HEK293 (cell line): ENCODE results near the gene PRKCE.
A peak's percentile ranks its signal among the peaks of the same experiment; 100 is the strongest.

Source experiments
- CTCF ChIA-PET: fragments of 350-600 bp; formaldehyde crosslinking; extraction: SDS; loops from one replicate; lab custom pipeline; 2021; ENCODE audit warnings: antibody characterized with exemption; lab: Yijun Ruan, JAX
- POLR2A ChIA-PET: fragments of 300-600 bp; formaldehyde crosslinking; extraction: SDS; loops from one replicate; lab custom pipeline; 2020; ENCODE audit warnings: antibody characterized with exemption, inconsistent platforms; lab: Yijun Ruan, JAX
- H3K27ac ChIP-seq: fragments of 200-500 bp; sonication (Bioruptor generic); 2 replicates; pipeline ENCODE4 v1.5.1; 2014; ENCODE audit warnings: low read depth, low read length, control low read depth, inconsistent platforms; ENCODE audit errors: extremely low read depth
- H3K36me3 ChIP-seq, 2 experiments: fragments of 200-500 bp in 1 of 2; sonication (Bioruptor generic) in 1 of 2; 1 replicate in 1 of 2; 2 replicates in 1 of 2; pipeline ENCODE4 v1.5.1; 2014 to 2017; ENCODE audit warnings: inconsistent platforms in 2 of 2, low read length in 2 of 2; ENCODE audit not compliant: control insufficient read depth in 2 of 2, insufficient read depth in 1 of 2
- H3K4me1 ChIP-seq: fragments of 200-500 bp; sonication (Bioruptor generic); 2 replicates; pipeline ENCODE4 v1.5.1; 2014; ENCODE audit warnings: mild to moderate bottlenecking, low read length, inconsistent platforms; ENCODE audit not compliant: control insufficient read depth, insufficient read depth
- H3K4me3 ChIP-seq: 2 replicates; pipeline ENCODE4 v1.5.1; 2011; ENCODE audit warnings: low read depth, mild to moderate bottlenecking, control low read depth, low read length, moderate library complexity
- H3K9me3 ChIP-seq: fragments of 200-500 bp; sonication (Bioruptor generic); 2 replicates; pipeline ENCODE4 v1.5.1; 2014; ENCODE audit warnings: low read depth, low read length, inconsistent platforms; ENCODE audit not compliant: control insufficient read depth, insufficient read depth
- GLIS1 ChIP-seq: fragments of 450-650 bp; formaldehyde crosslinking; IDR thresholded peaks from 2 replicates; pipeline ENCODE4 v1.5.1; 2016; ENCODE audit warnings: missing biosample characterization, missing genetic modification characterization
- KLF8 ChIP-seq: fragments of 450-650 bp; formaldehyde crosslinking; IDR thresholded peaks from 2 replicates; pipeline ENCODE4 v1.5.1; 2016; ENCODE audit warnings: missing biosample characterization, missing genetic modification characterization
- MYNN ChIP-seq: fragments of 450-650 bp; formaldehyde crosslinking; IDR thresholded peaks from 2 replicates; pipeline ENCODE4 v1.5.1; 2016; ENCODE audit warnings: missing biosample characterization, missing genetic modification characterization, borderline replicate concordance
- SALL2 ChIP-seq: fragments of 450-650 bp; formaldehyde crosslinking; IDR thresholded peaks from 2 replicates; pipeline ENCODE4 v1.5.0; 2017; ENCODE audit warnings: missing biosample characterization, mild to moderate bottlenecking, missing genetic modification characterization, borderline replicate concordance
- SCRT2 ChIP-seq: fragments of 450-650 bp; formaldehyde crosslinking; IDR thresholded peaks from 2 replicates; pipeline ENCODE4 v1.5.1; 2016; ENCODE audit warnings: missing biosample characterization, missing genetic modification characterization
- WT1 ChIP-seq: fragments of 450-650 bp; formaldehyde crosslinking; IDR thresholded peaks from 2 replicates; pipeline ENCODE4 v1.5.1; 2016; ENCODE audit warnings: missing biosample characterization, missing genetic modification characterization
- ZBTB17 ChIP-seq: fragments of 450-650 bp; formaldehyde crosslinking; IDR thresholded peaks from 2 replicates; pipeline ENCODE4 v1.5.1; 2016; ENCODE audit warnings: missing biosample characterization, missing genetic modification characterization
- ZFP69B ChIP-seq: fragments of 450-650 bp; formaldehyde crosslinking; IDR thresholded peaks from 2 replicates; pipeline ENCODE4 v1.5.1; 2016; ENCODE audit warnings: missing biosample characterization, missing genetic modification characterization
- ZNF19 ChIP-seq: fragments of 450-650 bp; formaldehyde crosslinking; IDR thresholded peaks from 2 replicates; pipeline ENCODE4; 2016; ENCODE audit warnings: missing biosample characterization, missing genetic modification characterization, low read depth
- ZNF2 ChIP-seq: fragments of 450-650 bp; formaldehyde crosslinking; IDR thresholded peaks from 2 replicates; pipeline ENCODE4 v1.5.1; 2016; ENCODE audit warnings: missing biosample characterization, missing genetic modification characterization
- ZNF426 ChIP-seq: fragments of 450-650 bp; formaldehyde crosslinking; IDR thresholded peaks from 2 replicates; pipeline ENCODE4 v1.5.1; 2017; ENCODE audit warnings: missing biosample characterization, missing genetic modification characterization, mild to moderate bottlenecking, inconsistent platforms, moderate library complexity
- ZNF664 ChIP-seq: fragments of 450-650 bp; formaldehyde crosslinking; IDR thresholded peaks from 2 replicates; pipeline ENCODE4 v1.5.1; 2016; ENCODE audit warnings: missing biosample characterization, missing genetic modification characterization
- ZNF670 ChIP-seq: fragments of 450-650 bp; formaldehyde crosslinking; IDR thresholded peaks from 2 replicates; pipeline ENCODE4 v1.5.1; 2016; ENCODE audit warnings: missing biosample characterization, missing genetic modification characterization, low read depth
- ZNF677 ChIP-seq: fragments of 450-650 bp; IDR thresholded peaks from 2 replicates; pipeline ENCODE4 v1.5.0; 2018; ENCODE audit warnings: missing biosample characterization, mild to moderate bottlenecking, missing genetic modification characterization, moderate library complexity
- ZNF76 ChIP-seq: fragments of 450-650 bp; formaldehyde crosslinking; IDR thresholded peaks from 2 replicates; pipeline ENCODE4; 2016; ENCODE audit warnings: low read depth, missing biosample characterization, missing genetic modification characterization, borderline replicate concordance
- ZNF843 ChIP-seq: fragments of 450-650 bp; formaldehyde crosslinking; IDR thresholded peaks from 2 replicates; pipeline ENCODE4 v1.5.1; 2016; ENCODE audit warnings: missing biosample characterization, missing genetic modification characterization
- TF ChIP-seq, protein P1 (sequence below): fragments of 450-650 bp; formaldehyde crosslinking; IDR thresholded peaks from 2 replicates; pipeline ENCODE4 v1.5.1; 2016; ENCODE audit warnings: missing biosample characterization, missing genetic modification characterization
- TF ChIP-seq, protein P2 (sequence below): fragments of 450-650 bp; formaldehyde crosslinking; IDR thresholded peaks from 2 replicates; pipeline ENCODE4 v1.5.1; 2016; ENCODE audit warnings: missing biosample characterization, missing genetic modification characterization, low read depth
- TF ChIP-seq, protein P3 (sequence below): fragments of 450-650 bp; IDR thresholded peaks from 2 replicates; pipeline ENCODE4 v1.5.1; 2018; ENCODE audit warnings: missing biosample characterization, missing genetic modification characterization
- TF ChIP-seq, protein P4 (sequence below): fragments of 450-650 bp; formaldehyde crosslinking; IDR thresholded peaks from 2 replicates; pipeline ENCODE4 v1.5.1; 2016; ENCODE audit warnings: missing biosample characterization, missing genetic modification characterization
- TF ChIP-seq, protein P5 (sequence below): fragments of 450-650 bp; formaldehyde crosslinking; IDR thresholded peaks from 2 replicates; pipeline ENCODE4 v1.5.1; 2016; ENCODE audit warnings: missing biosample characterization, missing genetic modification characterization

PRKCE gene

DNA sequence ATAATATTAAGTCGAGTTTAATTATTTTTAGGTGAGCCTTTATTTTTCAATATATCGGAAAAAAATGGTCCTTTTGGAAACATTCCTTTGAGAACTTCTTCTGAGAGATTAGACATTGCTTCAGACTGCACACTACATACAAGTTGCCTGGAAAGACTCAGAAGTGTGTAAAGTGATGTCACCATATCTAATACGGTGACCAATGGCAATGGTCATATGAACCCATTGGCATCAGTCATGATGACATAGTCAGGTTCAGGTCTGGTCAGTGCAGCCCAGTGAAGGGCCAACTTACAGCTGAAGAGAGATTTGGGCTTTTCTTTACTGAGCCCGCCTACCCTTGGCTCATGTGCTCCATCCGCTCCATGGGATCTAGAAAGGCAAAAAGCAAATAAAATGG, 362.3 kb downstream of the PRKCE start:
- POLR2A ChIA-PET = no interaction called here
- Histone ChIP-seq H3K9me3 (no peaks in the 10 kb centered on the region), H3K4me3 (no peak overlapping the region), H3K27ac (no peak overlapping the region), H3K36me3 (peaks cover 4 to 9% of the 10 kb centered on the region in 2 experiments; a peak in 2 of 3 replicates), H3K4me1 (no peaks in the 10 kb centered on the region)
- CTCF ChIA-PET = interaction anchor here (0.7 to 1.1 kb wide), 3 partner anchors 49 to 639 kb away, joined by 3 to 9 read pairs (median 3); no protein-coding TSS in a partner anchor
- TF ChIP-seq, protein P1, sequence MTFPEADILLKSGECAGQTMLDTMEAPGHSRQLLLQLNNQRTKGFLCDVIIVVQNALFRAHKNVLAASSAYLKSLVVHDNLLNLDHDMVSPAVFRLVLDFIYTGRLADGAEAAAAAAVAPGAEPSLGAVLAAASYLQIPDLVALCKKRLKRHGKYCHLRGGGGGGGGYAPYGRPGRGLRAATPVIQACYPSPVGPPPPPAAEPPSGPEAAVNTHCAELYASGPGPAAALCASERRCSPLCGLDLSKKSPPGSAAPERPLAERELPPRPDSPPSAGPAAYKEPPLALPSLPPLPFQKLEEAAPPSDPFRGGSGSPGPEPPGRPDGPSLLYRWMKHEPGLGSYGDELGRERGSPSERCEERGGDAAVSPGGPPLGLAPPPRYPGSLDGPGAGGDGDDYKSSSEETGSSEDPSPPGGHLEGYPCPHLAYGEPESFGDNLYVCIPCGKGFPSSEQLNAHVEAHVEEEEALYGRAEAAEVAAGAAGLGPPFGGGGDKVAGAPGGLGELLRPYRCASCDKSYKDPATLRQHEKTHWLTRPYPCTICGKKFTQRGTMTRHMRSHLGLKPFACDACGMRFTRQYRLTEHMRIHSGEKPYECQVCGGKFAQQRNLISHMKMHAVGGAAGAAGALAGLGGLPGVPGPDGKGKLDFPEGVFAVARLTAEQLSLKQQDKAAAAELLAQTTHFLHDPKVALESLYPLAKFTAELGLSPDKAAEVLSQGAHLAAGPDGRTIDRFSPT (tag by site-specific recombination) = no peak
- TF ChIP-seq SALL2 (tag by site-specific recombination) (no peak), ZNF2 (no peak), SCRT2 (no peak)
- TF ChIP-seq, protein P2, sequence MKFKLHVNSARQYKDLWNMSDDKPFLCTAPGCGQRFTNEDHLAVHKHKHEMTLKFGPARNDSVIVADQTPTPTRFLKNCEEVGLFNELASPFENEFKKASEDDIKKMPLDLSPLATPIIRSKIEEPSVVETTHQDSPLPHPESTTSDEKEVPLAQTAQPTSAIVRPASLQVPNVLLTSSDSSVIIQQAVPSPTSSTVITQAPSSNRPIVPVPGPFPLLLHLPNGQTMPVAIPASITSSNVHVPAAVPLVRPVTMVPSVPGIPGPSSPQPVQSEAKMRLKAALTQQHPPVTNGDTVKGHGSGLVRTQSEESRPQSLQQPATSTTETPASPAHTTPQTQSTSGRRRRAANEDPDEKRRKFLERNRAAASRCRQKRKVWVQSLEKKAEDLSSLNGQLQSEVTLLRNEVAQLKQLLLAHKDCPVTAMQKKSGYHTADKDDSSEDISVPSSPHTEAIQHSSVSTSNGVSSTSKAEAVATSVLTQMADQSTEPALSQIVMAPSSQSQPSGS (tag by site-specific recombination) = 0 out of 2 replicates have a peak, but pooled peaks have one; percentile 34

DNA sequence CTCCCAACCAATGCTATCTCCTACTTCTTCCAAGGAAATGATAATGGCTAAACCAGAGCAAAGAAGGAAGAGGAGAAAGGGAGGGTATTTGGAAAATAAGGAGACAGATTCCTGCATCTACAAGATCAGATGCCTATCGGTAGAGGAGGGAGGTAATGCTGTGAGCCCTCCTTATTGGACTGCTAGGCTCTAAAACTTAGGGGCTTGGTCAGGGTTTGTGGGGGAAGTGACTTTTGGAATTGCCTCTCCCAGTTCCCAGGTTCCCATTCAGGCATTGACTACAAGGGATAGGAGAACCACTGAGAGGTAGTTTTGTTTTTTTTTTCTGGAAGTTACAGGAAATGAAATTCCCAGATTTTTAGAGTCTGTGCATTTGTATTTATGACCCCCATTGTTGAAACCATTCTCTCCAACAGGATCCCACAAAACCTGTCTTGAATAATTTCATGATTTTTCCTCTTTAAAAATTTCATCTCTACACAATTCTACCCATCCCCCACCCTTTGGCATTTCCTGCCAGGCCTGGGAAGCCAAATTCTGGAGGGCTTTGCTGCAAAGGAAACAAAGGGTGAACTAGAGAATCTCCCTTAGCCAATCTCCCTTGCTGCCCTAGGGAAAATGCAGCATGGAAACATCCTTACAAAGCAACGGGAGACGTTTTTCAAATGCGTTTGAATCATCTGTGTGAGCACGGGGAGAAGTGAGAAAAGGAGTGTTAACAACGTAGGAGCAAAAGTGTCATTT, 363.6 kb downstream of the PRKCE start:
- H3K9me3 ChIP-seq = no peaks in the 10 kb centered on the region
- TF ChIP-seq, protein P3, sequence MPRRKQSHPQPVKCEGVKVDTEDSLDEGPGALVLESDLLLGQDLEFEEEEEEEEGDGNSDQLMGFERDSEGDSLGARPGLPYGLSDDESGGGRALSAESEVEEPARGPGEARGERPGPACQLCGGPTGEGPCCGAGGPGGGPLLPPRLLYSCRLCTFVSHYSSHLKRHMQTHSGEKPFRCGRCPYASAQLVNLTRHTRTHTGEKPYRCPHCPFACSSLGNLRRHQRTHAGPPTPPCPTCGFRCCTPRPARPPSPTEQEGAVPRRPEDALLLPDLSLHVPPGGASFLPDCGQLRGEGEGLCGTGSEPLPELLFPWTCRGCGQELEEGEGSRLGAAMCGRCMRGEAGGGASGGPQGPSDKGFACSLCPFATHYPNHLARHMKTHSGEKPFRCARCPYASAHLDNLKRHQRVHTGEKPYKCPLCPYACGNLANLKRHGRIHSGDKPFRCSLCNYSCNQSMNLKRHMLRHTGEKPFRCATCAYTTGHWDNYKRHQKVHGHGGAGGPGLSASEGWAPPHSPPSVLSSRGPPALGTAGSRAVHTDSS (tag by site-specific recombination) = no peak
- TF ChIP-seq ZNF76 (tag by site-specific recombination) = no peak
- no peak for TF ChIP-seq ZNF843 (tag by site-specific recombination)
- no peak for TF ChIP-seq ZFP69B (tag by site-specific recombination)
- TF ChIP-seq WT1 (tag by site-specific recombination) = no peak
- no peak for TF ChIP-seq KLF8
- no peak overlapping the region for H3K4me3 ChIP-seq
- ChIA-PET CTCF (interaction anchor here (0.7 kb wide), 1 partner anchor 259 kb away, joined by 3 read pairs; no protein-coding TSS in a partner anchor), POLR2A (no interaction called here)
- no peaks in the 10 kb centered on the region for H3K4me1 ChIP-seq
- H3K36me3 ChIP-seq = peaks cover 8 to 9% of the 10 kb centered on the region in 2 experiments
- H3K27ac ChIP-seq = no peak overlapping the region

DNA sequence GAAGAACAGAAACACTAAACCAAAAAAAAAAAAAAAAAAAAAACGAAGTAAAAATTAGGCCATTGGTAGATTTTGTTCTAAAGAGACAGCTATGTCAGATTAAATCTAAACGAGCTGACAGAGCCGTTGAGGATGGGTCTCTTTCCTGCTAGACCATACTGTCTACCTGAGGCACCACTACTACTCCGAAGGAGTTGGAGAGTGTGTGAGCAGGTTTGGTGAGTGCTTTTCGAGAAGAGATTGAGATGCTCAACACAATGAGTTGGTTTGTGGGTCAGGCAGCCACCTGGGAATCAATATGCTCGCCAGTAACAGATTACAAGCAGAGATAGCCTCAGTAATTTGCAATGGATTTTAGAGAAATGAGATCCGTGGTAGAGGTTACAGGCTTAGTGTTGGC, 364.2 kb downstream of the PRKCE start:
- POLR2A ChIA-PET = no interaction called here
- Histone ChIP-seq H3K4me3 (no peak overlapping the region), H3K36me3 (peaks cover 8 to 9% of the 10 kb centered on the region in 2 experiments), H3K4me1 (no peaks in the 10 kb centered on the region), H3K27ac (no peak overlapping the region), H3K9me3 (no peaks in the 10 kb centered on the region)
- CTCF ChIA-PET = interaction anchor here (0.7 kb wide), 1 partner anchor 259 kb away, joined by 3 read pairs; no protein-coding TSS in a partner anchor
- TF ChIP-seq ZNF664 (no peak), SALL2 (tag by site-specific recombination) (no peak), ZNF677 (no peak), ZNF19 (tag by site-specific recombination) (no peak), ZBTB17 (no peak), MYNN (tag by site-specific recombination) (no peak), ZNF670 (tag by site-specific recombination) (no peak), ZNF426 (tag by site-specific recombination) (no peak), GLIS1 (no peak)
- TF ChIP-seq, protein P4, sequence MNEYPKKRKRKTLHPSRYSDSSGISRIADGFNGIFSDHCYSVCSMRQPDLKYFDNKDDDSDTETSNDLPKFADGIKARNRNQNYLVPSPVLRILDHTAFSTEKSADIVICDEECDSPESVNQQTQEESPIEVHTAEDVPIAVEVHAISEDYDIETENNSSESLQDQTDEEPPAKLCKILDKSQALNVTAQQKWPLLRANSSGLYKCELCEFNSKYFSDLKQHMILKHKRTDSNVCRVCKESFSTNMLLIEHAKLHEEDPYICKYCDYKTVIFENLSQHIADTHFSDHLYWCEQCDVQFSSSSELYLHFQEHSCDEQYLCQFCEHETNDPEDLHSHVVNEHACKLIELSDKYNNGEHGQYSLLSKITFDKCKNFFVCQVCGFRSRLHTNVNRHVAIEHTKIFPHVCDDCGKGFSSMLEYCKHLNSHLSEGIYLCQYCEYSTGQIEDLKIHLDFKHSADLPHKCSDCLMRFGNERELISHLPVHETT (tag by site-specific recombination) = no peak
- TF ChIP-seq, protein P5, sequence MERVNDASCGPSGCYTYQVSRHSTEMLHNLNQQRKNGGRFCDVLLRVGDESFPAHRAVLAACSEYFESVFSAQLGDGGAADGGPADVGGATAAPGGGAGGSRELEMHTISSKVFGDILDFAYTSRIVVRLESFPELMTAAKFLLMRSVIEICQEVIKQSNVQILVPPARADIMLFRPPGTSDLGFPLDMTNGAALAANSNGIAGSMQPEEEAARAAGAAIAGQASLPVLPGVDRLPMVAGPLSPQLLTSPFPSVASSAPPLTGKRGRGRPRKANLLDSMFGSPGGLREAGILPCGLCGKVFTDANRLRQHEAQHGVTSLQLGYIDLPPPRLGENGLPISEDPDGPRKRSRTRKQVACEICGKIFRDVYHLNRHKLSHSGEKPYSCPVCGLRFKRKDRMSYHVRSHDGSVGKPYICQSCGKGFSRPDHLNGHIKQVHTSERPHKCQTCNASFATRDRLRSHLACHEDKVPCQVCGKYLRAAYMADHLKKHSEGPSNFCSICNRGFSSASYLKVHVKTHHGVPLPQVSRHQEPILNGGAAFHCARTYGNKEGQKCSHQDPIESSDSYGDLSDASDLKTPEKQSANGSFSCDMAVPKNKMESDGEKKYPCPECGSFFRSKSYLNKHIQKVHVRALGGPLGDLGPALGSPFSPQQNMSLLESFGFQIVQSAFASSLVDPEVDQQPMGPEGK (tag by site-specific recombination) = no peak
